Hepatocyte (in vitro differentiated cells): ENCODE results near the gene EIF4B. TPM values are rescaled to one million over a fixed set of nuclear protein-coding genes. Genes with fewer than 3 reads are reported as not detected.

Experiments used
- DNase-seq: peaks from one replicate; pipeline ENCODE4 v3.0.0-alpha.2; 2016; ENCODE audit warnings: low spot score
- H2AFZ ChIP-seq: fragments of 200-600 bp; sonication (generic); 2 replicates; pipeline ENCODE4 v1.6.0; 2016; ENCODE audit warnings: antibody characterized with exemption, mild to moderate bottlenecking
- H3K27ac ChIP-seq: fragments of 200-600 bp; sonication (generic); 2 replicates; pipeline ENCODE4 v1.5.1; 2016; ENCODE audit warnings: mild to moderate bottlenecking
- H3K27me3 ChIP-seq: fragments of 200-600 bp; sonication (generic); 2 replicates; pipeline ENCODE4 v1.6.1; 2016
- H3K36me3 ChIP-seq: fragments of 200-600 bp; sonication (generic); replicated peaks from 2 replicates; pipeline ENCODE4 v1.5.1; 2016; ENCODE audit warnings: low read depth; ENCODE audit not compliant: insufficient read depth
- H3K4me1 ChIP-seq: fragments of 200-600 bp; sonication (generic); 2 replicates; pipeline ENCODE4 v1.5.1; 2016; ENCODE audit warnings: mild to moderate bottlenecking, moderate library complexity; ENCODE audit not compliant: insufficient read depth
- H3K4me2 ChIP-seq: fragments of 200-600 bp; sonication (generic); 2 replicates; pipeline ENCODE4 v1.6.0; 2016
- H3K4me3 ChIP-seq: fragments of 200-600 bp; sonication (generic); 2 replicates; pipeline ENCODE4 v1.5.1; 2016; ENCODE audit warnings: mild to moderate bottlenecking
- H3K79me2 ChIP-seq: fragments of 200-600 bp; sonication (generic); 2 replicates; pipeline ENCODE4 v1.6.0; 2017; ENCODE audit warnings: mild to moderate bottlenecking
- H3K9me2 ChIP-seq: fragments of 200-600 bp; sonication (generic); replicated peaks from 2 replicates; pipeline ENCODE4 v1.6.0; 2017; ENCODE audit warnings: mild to moderate bottlenecking; ENCODE audit not compliant: insufficient read depth
- H3K9me3 ChIP-seq: fragments of 200-600 bp; sonication (generic); 2 replicates; pipeline ENCODE4 v1.5.1; 2016; ENCODE audit warnings: low read depth, mild to moderate bottlenecking
- H4K20me1 ChIP-seq: fragments of 200-600 bp; sonication (generic); 2 replicates; pipeline ENCODE4 v1.6.0; 2016; ENCODE audit warnings: mild to moderate bottlenecking; ENCODE audit not compliant: insufficient read depth, poor library complexity, severe bottlenecking
- EZH2 ChIP-seq: fragments of 200-600 bp; sonication (generic); IDR thresholded peaks from 2 replicates; pipeline ENCODE4 v1.6.1; 2016; ENCODE audit warnings: antibody characterized with exemption, mild to moderate bottlenecking, borderline replicate concordance
- EZH2phosphoT487 ChIP-seq: fragments of 200-600 bp; sonication (generic); IDR thresholded peaks from one replicate; pipeline ENCODE4 v1.6.1; 2018; ENCODE audit warnings: antibody characterized with exemption, mild to moderate bottlenecking, low read depth, moderate library complexity; ENCODE audit not compliant: unreplicated experiment, severe bottlenecking
- WGBS: methylation state at CpG from one replicate; pipeline ENCODE4 v1.1.6; 2016; ENCODE audit warnings: low lambda C conversion rate; ENCODE audit errors: missing lambda C conversion rate; 5-methylcytosine and 5-hydroxymethylcytosine counted together
- polyA plus RNA-seq: library from polyadenylated mRNA; unstranded; fragments of >200 nt; fragmentation: Nextera tagmentation; extraction: Ambion mirVana; gene quantifications from 2 replicates; pipeline ENCODE4 v1.2.1, GENCODE V29; 2016
- total RNA-seq: library from RNA; depleted of rRNA; stranded (reverse); fragments of >200 nt; gene quantifications from 2 replicates; pipeline ENCODE4 v1.2.3, GENCODE V29; 2014
- TF ChIP-seq, protein P1 (sequence below): fragments of 200-600 bp; sonication (generic); IDR thresholded peaks from 2 replicates; pipeline ENCODE4 v1.5.1; 2016; ENCODE audit warnings: antibody characterized with exemption, mild to moderate bottlenecking; ENCODE audit not compliant: poor library complexity

Gene EIF4B
- total and polyA plus RNA-seq, 2 experiments from 2014 or later, result 53.5 to 435 TPM

DNA sequence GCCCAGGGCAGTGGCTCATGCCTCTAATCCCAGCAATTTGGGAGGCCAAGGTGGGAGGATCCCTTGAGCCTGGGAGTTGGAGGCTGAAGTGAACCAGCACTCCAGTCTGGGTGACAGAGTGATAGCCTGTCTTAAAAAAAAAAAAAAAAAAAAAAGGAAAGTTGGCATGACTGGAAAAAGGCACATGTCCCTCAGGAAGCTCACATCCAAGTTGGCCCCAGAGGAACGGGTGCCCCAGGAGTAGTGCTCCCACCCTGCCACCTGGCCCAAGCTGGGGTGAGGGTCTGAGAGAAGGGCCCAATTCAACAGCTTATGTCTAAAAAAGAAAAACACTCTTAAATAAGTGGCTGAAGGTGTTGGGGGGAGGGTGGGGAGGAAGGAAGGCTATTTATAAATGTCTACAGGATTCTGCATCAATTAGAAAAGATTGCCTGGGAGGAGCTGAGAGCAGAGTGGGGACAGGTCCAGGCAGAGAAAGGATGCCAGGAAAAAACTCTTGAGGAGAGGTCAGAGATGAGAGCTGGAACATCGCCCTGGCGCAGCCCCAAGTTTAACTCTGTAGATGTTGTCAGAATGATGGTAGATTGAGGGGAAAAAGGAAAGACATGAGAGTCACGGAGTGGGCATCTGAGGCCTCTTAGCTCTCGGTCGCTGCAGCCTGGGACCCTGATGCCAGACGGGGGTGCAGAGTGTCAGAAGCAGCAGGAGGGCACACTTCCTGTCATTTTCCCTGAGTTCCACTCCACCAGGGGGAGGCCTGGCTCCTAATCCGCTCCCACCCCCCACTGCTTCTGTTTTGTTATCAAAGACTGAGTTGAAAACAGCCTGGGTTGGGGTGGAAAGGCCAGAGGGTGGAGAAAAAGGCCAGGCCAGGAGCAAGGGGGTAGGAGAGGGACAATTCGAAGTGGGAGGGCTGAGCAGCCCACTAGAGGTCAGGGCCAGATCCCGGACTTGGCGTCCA, 65.6 kb downstream of the EIF4B start:
- WGBS, result 51% methylated on average over 11 of the region's 11 CpGs
- Histone ChIP-seq H3K4me3 (no peak overlapping the region), H3K27ac (peak overlapping the region; percentile 60), H3K27me3 (no peaks in the 10 kb centered on the region), H3K4me1 (peaks cover 12% of the 10 kb centered on the region), H3K9me3 (no peaks in the 10 kb centered on the region), H3K36me3 (no peaks in the 10 kb centered on the region), H4K20me1 (no peaks in the 10 kb centered on the region), H3K4me2 (peak overlapping the region; percentile 19), H3K79me2 (no peaks in the 10 kb centered on the region), H2AFZ (no peak overlapping the region), H3K9me2 (no peaks in the 10 kb centered on the region)
- peak; percentile 49 for DNase-seq
- no peak for TF ChIP-seq EZH2phosphoT487
- TF ChIP-seq, protein P1, sequence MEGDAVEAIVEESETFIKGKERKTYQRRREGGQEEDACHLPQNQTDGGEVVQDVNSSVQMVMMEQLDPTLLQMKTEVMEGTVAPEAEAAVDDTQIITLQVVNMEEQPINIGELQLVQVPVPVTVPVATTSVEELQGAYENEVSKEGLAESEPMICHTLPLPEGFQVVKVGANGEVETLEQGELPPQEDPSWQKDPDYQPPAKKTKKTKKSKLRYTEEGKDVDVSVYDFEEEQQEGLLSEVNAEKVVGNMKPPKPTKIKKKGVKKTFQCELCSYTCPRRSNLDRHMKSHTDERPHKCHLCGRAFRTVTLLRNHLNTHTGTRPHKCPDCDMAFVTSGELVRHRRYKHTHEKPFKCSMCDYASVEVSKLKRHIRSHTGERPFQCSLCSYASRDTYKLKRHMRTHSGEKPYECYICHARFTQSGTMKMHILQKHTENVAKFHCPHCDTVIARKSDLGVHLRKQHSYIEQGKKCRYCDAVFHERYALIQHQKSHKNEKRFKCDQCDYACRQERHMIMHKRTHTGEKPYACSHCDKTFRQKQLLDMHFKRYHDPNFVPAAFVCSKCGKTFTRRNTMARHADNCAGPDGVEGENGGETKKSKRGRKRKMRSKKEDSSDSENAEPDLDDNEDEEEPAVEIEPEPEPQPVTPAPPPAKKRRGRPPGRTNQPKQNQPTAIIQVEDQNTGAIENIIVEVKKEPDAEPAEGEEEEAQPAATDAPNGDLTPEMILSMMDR, result no peak
- no peak for TF ChIP-seq EZH2

DNA sequence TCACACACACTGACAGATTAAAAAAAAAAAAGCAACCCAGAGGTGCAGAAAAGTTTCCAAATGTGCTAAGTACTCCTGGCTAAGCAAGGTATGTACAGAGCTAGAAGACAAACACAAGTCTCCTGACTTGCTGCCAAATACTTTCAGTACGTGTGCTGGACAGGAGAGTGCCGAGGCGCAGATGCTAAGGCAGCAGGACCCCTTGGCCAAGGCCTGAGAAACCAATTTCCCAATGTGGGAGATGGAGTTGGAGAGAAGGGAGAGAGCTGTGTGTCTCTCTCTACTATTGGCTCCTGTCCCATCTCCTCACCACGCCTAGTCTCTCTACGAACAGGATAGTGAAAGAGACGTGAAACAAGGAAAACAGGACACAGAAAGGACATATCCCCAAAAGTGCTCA, 67.6 kb downstream of the EIF4B start:
- WGBS, result 92% methylated on average over 6 of the region's 6 CpGs
- H3K4me3 ChIP-seq, result no peak overlapping the region
- no peak overlapping the region for H3K27ac ChIP-seq
- H4K20me1 ChIP-seq, result no peaks in the 10 kb centered on the region
- no peaks in the 10 kb centered on the region for H3K36me3 ChIP-seq
- DNase-seq, result no peak
- no peaks in the 10 kb centered on the region for H3K9me2 ChIP-seq
- H3K9me3 ChIP-seq, result no peaks in the 10 kb centered on the region
- no peak overlapping the region for H3K4me2 ChIP-seq
- H3K79me2 ChIP-seq, result peaks cover 12% of the 10 kb centered on the region
- H2AFZ ChIP-seq, result no peak overlapping the region
- no peaks in the 10 kb centered on the region for H3K27me3 ChIP-seq
- TF ChIP-seq, protein P1, result no peak
- TF ChIP-seq EZH2phosphoT487 (no peak), EZH2 (no peak)
- peaks cover 21% of the 10 kb centered on the region for H3K4me1 ChIP-seq

DNA sequence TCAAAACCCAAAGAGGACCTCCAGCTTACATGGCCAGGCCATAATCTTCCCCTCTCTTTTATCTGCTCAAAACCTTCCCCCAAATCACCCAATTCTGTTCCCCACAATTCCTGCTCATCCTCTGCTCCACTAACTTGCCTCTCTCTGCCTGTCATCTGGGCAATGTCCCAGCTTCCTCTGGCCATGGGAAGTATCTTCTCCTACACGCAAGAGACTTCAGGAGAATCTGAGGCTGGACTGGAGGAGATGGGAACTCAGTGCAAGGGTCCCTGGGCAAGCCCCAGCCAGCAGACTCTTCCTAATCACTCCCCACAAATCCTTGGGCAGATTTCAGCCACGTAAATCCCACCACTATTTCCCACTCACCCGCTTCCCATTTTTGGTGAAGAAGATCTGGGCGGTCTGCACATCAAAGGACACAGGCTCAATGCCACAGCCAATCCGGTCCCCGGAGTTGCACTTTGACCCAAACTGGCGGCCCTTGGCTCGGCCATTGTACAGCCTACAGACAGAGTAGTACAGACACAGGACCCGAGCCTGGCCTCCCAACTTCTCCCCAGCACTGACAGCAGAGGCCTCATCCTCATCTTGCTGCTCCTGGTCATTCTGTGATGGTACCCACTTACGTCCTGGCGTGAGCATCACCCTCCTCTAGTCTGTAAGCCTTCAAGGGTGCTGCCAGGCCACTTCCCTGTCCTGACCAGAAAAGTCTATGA, 68.2 kb downstream of the EIF4B start:
- Histone ChIP-seq H3K4me1 (peaks cover 21% of the 10 kb centered on the region), H3K79me2 (peaks cover 12% of the 10 kb centered on the region)

More for the DNA sequence above, 68.2 kb downstream of the EIF4B start:
- no peaks in the 10 kb centered on the region for H4K20me1 ChIP-seq
- no peaks in the 10 kb centered on the region for H3K9me2 ChIP-seq
- H3K9me3 ChIP-seq, result no peaks in the 10 kb centered on the region
- no peak overlapping the region for H2AFZ ChIP-seq
- TF ChIP-seq EZH2 (no peak), EZH2phosphoT487 (no peak)
- TF ChIP-seq, protein P1, result no peak
- H3K4me3 ChIP-seq, result no peak overlapping the region
- no peak for DNase-seq
- WGBS, result 96% methylated on average over 11 of the region's 11 CpGs
- no peaks in the 10 kb centered on the region for H3K36me3 ChIP-seq
- H3K27ac ChIP-seq, result no peak overlapping the region
- no peaks in the 10 kb centered on the region for H3K27me3 ChIP-seq
- H3K4me2 ChIP-seq, result no peak overlapping the region
